Stimulated activated CD4-positive, alpha-beta T cell treated with anti-CD3 and anti-CD28 coated beads, Interleukin-12 subunit alpha, Interleukin-12 subunit beta, amount 100 ng/mL, for 24 hours (primary cell): ENCODE measurements around the gene SSTR4.
"Not testable (repeated sequence)": the region's sequence is repeated elsewhere in the genome, so short reads cannot be mapped to it uniquely, and the experiment has no call there.

Experiments
- DNase-seq, 2 experiments: peaks; one replicate each; pipeline ENCODE4 v3.0.0-alpha.2; 2020; ENCODE audit warnings: low read depth in 2 of 2

Gene SSTR4

GRCh38 chr20:23018941-23019340 is 16.2 kb upstream of the SSTR4 start:
- no peak for DNase-seq

GRCh38 chr20:23019403-23019802 is 15.7 kb upstream of the SSTR4 start:
- DNase-seq = no peak

GRCh38 chr20:23020230-23021018 is 14.7 kb upstream of the SSTR4 start:
- no peak for DNase-seq

- no peak for DNase-seq
These were observed 13.6 kb upstream of the SSTR4 start for GRCh38 chr20:23021541-23021940.

- no peak for DNase-seq
These were observed 13.2 kb upstream of the SSTR4 start for GRCh38 chr20:23021951-23022350.

GRCh38 chr20:23022849-23023248 is 12.3 kb upstream of the SSTR4 start:
- DNase-seq = no peak

GRCh38 chr20:23023621-23024177 is 11.4 kb upstream of the SSTR4 start:
- DNase-seq = no peak

- no peak for DNase-seq
These were observed 10.4 kb upstream of the SSTR4 start for GRCh38 chr20:23024701-23025100.

GRCh38 chr20:23025503-23025902 is 9.6 kb upstream of the SSTR4 start:
- not testable (repeated sequence) for DNase-seq

GRCh38 chr20:23027721-23028120 is 7.4 kb upstream of the SSTR4 start:
- no peak for DNase-seq

- no peak for DNase-seq
These were observed 6.7 kb upstream of the SSTR4 start for GRCh38 chr20:23028392-23028791.

GRCh38 chr20:23029324-23029723 is 5.8 kb upstream of the SSTR4 start:
- no peak for DNase-seq

- DNase-seq = no peak
These were observed 3.8 kb upstream of the SSTR4 start for GRCh38 chr20:23031346-23031745.

- no peak for DNase-seq
These were observed 2.9 kb upstream of the SSTR4 start for GRCh38 chr20:23032056-23032749.

GRCh38 chr20:23032750-23033078 is 2.4 kb upstream of the SSTR4 start:
- no peak for DNase-seq

GRCh38 chr20:23033918-23034317 is 1.2 kb upstream of the SSTR4 start:
- DNase-seq = no peak

GRCh38 chr20:23035731-23036130 is 619 bp downstream of the SSTR4 start:
- DNase-seq = no peak

GRCh38 chr20:23036371-23036770 is 1.3 kb downstream of the SSTR4 start:
- no peak for DNase-seq

- no peak for DNase-seq
These were observed 1.9 kb downstream of the SSTR4 start for GRCh38 chr20:23037017-23037481.

- DNase-seq = no peak
These were observed 4.2 kb downstream of the SSTR4 start for GRCh38 chr20:23039136-23039875.

- no peak for DNase-seq
These were observed 4.9 kb downstream of the SSTR4 start for GRCh38 chr20:23039885-23040508.

GRCh38 chr20:23042270-23042669 is 7.2 kb downstream of the SSTR4 start:
- DNase-seq = no peak
